D721Med (cell line): ENCODE measurements around the gene SLC12A8.

Source experiments
- DNase-seq: peaks from one replicate; pipeline ENCODE4 v3.0.0; 2011; ENCODE audit warnings: low spot score; ENCODE audit not compliant: insufficient read length
- FAIRE-seq: peaks from 2 replicates; lab custom pipeline; 2011; peaks lifted over from hg19 to GRCh38; lab: Jason Lieb, UNC
- CTCF ChIP-seq: IDR thresholded peaks from 2 replicates; pipeline ENCODE4 v1.5.1; 2012; ENCODE audit warnings: mild to moderate bottlenecking, control low read depth; ENCODE audit not compliant: insufficient read depth; ENCODE audit errors: missing control alignments

SLC12A8 gene

GRCh38 chr3:125234831-125235230 lies 22.3 kb upstream of the SLC12A8 start:
- no peak for TF ChIP-seq CTCF
- FAIRE-seq (no peak), DNase-seq (no peak)

- no peak for FAIRE-seq
- DNase-seq: no peak
- TF ChIP-seq CTCF: no peak
Observed at GRCh38 chr3:125232401-125232800, 19.9 kb upstream of the SLC12A8 start.

- no peak for DNase-seq
- TF ChIP-seq CTCF: no peak
- FAIRE-seq: no peak
Observed at GRCh38 chr3:125231895-125232294, 19.3 kb upstream of the SLC12A8 start.

DNA sequence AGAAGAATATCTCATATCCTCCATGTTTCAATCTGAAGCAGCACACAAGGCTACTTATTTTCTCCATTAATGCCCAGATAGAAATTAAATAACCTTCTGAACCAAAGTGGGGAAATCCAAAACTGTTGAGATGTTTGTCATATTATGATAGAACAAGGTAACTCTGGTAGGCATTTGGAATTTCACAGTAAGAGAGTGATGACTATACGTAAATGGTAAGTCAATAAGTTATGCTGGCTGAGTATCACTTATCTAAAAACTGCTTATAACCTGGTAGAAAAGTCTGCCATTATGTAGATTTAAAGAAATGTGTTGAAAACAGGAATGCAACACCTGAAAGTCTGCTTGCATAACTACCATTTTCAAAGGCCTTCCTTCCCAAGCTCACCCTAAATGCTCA lies 17.2 kb upstream of the SLC12A8 start:
- DNase-seq (no peak), FAIRE-seq (no peak)
- no peak for TF ChIP-seq CTCF

DNA sequence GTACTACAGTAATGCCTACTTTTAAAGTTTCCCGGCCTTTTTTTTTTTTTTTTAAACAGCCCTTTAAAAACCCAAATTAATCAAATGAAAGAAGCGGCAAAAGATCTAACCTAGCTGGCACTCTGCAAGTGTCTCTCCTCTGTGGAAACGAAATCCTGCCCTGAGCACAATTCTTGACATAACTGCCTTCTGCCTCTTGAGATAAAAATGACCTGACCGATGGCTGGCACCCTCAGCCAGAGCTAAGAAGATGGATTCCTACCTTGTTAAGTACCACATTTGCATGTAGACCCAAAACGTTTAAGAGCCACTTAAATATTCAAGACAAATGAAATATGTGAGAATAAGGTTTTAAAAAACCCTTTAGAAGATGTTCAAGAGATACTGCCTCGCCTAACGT lies 16.6 kb upstream of the SLC12A8 start:
- FAIRE-seq (no peak), DNase-seq (no peak)
- no peak for TF ChIP-seq CTCF

DNA sequence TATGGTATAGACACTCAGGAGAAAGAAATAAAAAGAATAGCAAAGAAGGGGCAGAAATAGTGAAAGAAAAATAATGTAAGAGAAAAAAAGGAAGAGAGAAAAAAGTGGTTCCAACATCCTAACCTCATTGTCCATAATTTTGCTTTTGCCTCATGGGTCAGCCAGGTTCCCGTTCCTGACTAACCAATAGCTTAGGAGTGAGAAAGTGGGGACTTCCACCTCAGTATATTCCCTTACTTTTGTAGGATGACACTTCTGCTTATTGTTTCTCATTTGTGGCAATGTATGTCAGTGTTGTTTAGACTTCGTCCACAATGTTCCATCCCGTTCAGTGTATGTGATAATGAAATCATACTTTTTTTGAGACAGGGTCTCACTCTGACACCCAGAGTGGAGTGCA lies 9.3 kb upstream of the SLC12A8 start:
- FAIRE-seq (no peak), DNase-seq (no peak)
- TF ChIP-seq CTCF: no peak

- no peak for FAIRE-seq
- no peak for DNase-seq
- no peak for TF ChIP-seq CTCF
Observed at GRCh38 chr3:125220727-125221429, 8.3 kb upstream of the SLC12A8 start.
